Loucy (cell line): ENCODE measurements around the gene OGN.

Experiments used
- CTCF ChIP-seq: fragments of 200-600 bp; sonication (generic); conservative IDR thresholded peaks from 2 replicates; pipeline ENCODE4 v1.5.1; 2014; ENCODE audit warnings: mild to moderate bottlenecking, antibody characterized with exemption, low read length
- EZH2phosphoT487 ChIP-seq: fragments of 200-600 bp; IDR thresholded peaks from 2 replicates; pipeline ENCODE4 v1.6.1; 2018; ENCODE audit warnings: antibody characterized with exemption, mild to moderate bottlenecking, moderate library complexity, borderline replicate concordance

DNA sequence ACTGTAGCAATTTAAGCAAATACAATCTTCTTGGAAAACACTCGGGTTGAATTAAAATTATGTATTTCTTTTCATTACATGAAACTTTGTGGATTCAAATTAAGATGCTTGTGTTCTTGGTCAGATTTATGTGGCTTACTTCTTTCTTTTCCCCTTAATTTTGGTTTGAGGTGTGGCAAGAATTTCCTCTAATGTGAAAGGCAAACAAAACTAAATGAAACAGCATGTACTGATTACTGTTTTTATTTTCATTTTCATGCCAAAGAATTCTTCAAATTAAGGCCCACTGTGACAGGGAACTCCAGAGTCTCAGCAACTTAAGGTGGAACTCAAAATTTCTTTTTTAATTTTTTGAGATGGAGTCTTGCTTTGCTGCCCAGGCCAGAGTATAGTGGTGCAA, 20.0 kb upstream of the OGN start, which contains the start of gene OMD:
- TF ChIP-seq CTCF, result no peak
- TF ChIP-seq EZH2phosphoT487, result no peak
